PC-3 (cell line): Measurements from ENCODE around the gene CISTR.

Experiments
- EZH2 ChIP-seq: fragments of 300-600 bp; sonication (generic); IDR thresholded peaks from one replicate; pipeline ENCODE4 v1.6.1; 2017; ENCODE audit warnings: antibody characterized with exemption, mild to moderate bottlenecking, low read length; ENCODE audit not compliant: unreplicated experiment
- EZH2phosphoT487 ChIP-seq: fragments of 300-600 bp; sonication (generic); IDR thresholded peaks from 2 replicates; pipeline ENCODE4 v1.6.1; 2018; ENCODE audit warnings: mild to moderate bottlenecking, antibody characterized with exemption, low read length, borderline replicate concordance
- TF ChIP-seq, protein P1 (sequence below): fragments of 300-600 bp; sonication (generic); conservative IDR thresholded peaks from 2 replicates; pipeline ENCODE4 v1.5.1; 2017; ENCODE audit warnings: antibody characterized with exemption, low read depth, mild to moderate bottlenecking, low read length

DNA sequence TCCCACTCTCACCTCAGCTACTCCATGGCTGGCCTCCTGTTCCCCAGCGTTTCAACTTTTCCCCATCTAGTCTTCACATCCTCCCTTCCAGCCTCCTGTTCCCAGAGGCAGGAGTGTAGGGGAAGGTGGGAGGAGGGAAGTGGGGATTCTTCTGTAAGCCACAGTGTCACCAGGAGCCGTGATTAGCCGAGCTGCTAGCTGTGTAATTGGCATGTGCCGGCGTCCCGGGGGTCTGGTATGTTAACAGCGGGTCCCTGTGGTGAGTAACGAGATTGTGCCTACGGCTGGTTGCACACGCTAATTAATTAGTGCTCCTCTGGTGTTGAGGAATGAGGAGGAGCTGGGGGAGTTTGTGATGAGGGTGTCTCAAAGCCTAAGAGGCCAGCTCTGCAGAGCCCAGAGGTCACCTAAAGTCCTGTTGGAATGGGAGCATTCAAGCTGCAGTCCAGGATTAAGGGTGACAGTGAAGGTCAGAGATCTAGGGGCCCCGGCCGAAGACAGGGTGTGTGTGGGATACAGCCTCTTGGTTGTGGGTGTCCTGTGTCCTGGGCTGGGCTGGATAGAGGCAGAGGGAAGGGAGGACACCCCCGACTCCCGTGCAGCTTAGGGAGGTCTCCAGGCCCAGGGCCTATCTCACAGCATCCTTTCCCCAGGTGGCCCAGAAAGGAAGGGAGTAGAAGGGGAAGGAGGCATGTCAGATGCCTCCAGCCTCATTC lies 14.5 kb downstream of the CISTR start:
- TF ChIP-seq EZH2 (no peak), EZH2phosphoT487 (no peak)
- TF ChIP-seq, protein P1, sequence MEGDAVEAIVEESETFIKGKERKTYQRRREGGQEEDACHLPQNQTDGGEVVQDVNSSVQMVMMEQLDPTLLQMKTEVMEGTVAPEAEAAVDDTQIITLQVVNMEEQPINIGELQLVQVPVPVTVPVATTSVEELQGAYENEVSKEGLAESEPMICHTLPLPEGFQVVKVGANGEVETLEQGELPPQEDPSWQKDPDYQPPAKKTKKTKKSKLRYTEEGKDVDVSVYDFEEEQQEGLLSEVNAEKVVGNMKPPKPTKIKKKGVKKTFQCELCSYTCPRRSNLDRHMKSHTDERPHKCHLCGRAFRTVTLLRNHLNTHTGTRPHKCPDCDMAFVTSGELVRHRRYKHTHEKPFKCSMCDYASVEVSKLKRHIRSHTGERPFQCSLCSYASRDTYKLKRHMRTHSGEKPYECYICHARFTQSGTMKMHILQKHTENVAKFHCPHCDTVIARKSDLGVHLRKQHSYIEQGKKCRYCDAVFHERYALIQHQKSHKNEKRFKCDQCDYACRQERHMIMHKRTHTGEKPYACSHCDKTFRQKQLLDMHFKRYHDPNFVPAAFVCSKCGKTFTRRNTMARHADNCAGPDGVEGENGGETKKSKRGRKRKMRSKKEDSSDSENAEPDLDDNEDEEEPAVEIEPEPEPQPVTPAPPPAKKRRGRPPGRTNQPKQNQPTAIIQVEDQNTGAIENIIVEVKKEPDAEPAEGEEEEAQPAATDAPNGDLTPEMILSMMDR: no peak
